CD4-positive, alpha-beta T cell treated with Interleukin-2 at 100 ng/mL for 4 hours (primary cell): ENCODE measurements around the gene RBBP4.
"Not testable (repeated sequence)": the region's sequence is repeated elsewhere in the genome, so short reads cannot be mapped to it uniquely, and the experiment has no call there.

Experiments used
- DNase-seq: peaks from one replicate; pipeline ENCODE4 v3.0.0-alpha.2; 2020; ENCODE audit warnings: low spot score

RBBP4 gene

DNA sequence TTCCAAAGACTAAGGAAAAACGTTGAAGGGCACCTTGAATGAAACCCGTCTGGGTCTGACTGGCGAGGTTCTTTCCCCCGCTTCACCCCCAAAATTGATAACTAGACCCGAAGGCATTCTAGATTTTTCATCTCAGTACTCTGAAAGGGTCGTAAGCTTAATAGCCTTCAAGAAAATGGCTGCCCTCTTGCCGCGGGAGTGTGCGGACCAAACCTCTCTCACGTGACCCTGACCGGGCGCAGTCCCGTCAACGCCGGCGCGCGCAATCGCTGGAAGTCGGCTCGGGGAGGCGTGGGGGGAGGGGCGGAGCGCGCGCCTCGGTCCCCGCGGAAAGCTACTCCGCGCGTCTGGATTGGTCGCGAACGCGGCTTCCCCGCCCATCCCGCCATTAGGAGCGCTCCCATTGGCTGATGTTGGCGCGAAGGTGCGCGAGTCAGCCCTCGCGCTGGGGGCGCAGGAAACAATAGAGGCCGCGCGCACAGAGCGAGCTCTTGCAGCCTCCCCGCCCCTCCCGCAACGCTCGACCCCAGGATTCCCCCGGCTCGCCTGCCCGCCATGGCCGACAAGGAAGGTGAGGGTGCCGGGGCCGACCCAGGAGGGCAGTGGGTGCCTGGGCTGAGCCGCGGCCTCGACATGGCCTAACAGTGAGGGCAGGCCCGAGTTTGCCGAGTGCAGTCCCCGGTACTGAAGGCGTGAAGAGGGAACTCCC is at the start of gene RBBP4:
Gene RBBP4, plus strand, starts transcription at position 457 of the 709 bp plus-strand sequence. Its CDS starts 99 bp downstream, at position 556.
- peak; percentile 99 for DNase-seq

DNA sequence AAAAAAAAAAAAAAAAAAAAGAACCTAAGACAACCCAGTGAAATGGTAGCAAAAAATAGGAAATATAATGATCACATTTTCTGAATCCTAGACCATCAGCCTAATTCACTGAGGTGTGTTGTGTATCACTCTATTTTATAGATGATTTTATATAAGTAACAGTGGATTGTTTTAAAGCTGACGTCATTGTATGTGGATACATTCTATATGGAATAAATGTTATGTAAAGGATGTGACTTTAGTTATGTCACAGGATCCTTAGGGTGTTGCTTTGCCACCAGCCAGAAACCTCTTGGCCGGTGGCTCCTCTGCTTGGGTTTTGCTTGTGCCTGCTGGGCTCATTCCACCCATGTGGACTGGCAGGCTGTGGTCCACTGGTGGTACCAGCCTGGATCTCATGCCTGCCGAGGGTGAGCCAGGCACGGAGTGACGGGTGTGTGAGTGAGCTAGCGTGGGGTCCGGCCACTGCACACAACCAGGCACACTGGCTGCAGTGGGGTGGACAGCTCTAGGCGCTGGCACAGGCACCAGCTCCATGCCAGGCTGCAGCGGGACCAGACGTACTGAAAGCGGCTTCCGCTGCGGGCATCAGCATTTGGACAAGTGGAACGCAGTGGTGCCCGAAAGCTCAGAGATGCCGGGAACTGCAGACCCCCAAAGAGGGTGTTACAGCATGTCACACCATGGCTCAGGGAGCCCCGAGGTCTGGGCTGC is 45.1 kb upstream of the RBBP4 start:
- DNase-seq: no peak

DNA sequence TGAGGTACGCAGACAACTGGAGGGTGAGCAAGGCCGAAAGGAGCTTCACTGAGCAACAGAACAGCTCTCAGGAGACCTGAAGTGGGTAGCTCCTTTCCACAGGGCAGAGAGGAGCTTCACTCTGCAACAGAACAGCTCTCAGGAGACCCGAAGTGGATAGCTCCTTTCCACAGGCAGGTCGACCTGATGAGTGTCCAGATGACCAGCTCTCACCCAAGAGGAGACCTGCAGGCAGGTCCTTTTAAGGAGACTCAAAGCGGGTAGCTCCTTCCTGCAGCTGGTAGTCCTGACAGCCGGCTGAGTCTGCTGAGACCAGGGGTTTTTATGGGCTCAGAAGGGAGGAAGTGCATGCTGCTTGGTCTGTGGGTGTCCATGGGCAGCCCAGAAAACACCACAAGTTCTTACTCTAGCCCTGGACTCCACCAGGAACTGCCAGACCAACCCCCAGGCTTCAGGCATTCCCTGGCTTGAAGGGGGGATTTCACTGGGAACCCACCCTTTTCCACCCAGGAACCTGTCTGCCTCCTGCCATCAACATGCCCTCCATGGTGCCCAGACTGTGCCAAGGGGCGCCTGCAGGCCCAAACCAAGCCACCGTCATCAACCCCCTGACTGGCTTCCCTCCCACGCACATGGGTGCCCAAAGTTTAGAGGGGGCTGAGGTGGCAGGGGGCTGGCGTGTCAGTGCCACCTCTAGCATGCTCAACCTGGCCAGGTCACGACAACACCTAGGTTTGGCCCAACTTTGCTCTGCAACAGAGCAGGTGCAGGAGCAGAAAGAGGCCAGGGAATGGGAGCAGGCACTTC is 44.2 kb upstream of the RBBP4 start:
- DNase-seq: no peak

DNA sequence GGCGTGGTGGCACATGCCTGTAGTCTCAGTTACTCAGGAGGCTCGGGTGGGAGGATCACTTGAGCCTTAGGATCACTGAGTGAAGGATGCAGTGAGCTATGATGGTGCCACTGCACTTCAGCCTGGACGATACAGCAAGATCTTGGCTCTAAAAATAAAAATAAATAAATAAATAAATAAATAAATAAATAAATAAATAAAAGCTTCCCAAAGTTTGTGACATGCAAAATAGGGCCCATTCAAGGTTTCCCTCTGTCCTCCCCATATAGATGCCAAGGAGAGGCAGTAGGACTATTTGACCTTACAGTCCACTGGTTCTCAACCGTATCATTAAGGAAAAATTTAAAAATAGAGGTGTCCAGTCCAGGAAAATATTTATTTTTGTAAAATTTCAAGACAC is 41.8 kb upstream of the RBBP4 start:
- no peak for DNase-seq

DNA sequence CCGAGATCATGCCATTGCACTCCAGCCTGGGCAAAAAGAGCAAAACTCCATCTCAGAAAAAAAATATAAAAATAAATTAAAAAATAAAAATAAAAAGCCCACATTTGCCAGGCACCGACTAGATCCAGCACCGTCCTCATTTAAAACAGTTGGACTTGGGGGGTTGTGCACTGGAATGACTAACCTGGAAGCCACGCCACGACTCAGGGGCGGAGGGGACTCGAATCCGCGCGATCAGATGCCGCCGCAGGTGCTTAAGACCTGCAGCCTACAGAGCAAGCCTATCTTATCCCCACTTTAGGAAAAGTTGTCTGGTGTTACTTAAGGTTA is 39.2 kb upstream of the RBBP4 start:
- DNase-seq: no peak

DNA sequence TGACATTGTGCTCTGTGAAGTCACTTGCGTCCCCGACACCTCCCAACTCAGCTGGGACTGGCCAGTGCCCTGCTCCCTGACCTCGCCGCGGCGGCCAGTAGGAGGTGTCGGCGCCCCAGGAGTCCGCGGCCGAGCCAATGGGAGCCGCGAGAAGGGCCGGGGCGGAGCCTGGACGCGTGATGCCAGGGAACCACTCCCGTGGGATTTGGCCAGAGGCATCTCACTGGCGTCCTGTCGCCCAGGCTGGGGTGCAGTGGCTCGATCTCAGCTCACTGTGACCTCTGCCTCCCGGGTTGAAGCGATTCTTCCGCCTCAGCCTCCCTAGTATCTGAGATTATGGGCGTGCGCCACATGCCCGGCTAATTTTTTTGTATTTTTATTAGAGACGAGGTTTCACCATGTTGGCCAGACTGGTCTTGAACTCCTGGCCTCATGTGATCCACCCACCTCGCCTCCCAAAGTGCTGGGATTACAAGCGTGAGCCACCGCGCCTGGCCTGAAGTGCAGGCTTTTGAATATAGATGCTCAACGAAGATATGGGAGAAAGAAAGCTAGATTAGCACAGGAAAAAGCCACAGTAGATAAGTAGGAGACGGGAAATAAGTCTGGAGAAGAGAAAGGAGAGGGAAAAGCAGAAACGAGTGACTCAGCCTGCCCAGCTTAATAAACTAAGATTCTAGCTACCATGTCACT is 38.7 kb upstream of the RBBP4 start:
- peak; percentile 32 for DNase-seq

DNA sequence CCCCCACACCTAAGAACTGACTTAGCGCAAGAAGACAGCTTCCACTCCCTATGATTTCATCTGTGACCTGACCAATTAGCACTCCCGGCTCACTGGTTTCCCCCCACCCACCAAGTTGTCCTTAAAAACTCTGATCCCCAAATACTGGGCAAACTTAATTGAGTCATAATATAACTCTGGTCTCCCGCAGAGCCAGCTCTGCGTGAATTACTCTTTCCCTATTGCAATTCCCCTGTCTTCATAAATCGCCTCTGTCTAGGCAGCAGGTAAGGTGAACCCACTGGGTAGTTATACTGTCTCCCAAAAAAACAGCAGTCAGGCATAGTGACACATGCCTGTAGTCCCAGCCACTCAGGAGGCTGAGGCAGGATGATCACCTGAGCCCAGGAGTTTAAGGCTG is 37.5 kb upstream of the RBBP4 start:
- no peak for DNase-seq

DNA sequence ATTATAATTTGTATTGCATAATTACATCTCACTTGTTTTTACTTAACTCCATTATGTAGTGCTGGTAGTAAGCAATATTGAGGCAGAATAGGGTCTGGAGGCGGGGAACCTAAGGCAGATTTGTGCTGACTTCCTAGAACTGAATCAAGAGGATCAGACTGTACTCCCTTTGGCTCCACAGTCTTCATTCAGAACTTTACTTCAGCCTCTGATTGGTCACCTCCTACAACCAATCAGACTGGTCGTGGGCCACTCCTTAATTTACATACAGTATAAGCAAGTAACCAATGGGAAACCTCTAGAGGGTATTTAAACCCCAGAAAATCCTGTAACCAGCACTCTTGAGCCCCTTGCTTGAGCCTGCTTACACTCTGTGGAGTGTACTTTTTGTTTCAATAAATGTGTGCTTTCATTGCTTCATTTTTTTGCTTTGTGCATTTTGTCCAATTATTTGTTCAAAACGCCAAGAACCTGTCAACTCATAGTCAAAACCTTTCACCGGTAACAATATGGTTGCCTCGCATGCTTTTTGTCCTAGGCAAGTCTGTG is 32.3 kb upstream of the RBBP4 start:
- no peak for DNase-seq

DNA sequence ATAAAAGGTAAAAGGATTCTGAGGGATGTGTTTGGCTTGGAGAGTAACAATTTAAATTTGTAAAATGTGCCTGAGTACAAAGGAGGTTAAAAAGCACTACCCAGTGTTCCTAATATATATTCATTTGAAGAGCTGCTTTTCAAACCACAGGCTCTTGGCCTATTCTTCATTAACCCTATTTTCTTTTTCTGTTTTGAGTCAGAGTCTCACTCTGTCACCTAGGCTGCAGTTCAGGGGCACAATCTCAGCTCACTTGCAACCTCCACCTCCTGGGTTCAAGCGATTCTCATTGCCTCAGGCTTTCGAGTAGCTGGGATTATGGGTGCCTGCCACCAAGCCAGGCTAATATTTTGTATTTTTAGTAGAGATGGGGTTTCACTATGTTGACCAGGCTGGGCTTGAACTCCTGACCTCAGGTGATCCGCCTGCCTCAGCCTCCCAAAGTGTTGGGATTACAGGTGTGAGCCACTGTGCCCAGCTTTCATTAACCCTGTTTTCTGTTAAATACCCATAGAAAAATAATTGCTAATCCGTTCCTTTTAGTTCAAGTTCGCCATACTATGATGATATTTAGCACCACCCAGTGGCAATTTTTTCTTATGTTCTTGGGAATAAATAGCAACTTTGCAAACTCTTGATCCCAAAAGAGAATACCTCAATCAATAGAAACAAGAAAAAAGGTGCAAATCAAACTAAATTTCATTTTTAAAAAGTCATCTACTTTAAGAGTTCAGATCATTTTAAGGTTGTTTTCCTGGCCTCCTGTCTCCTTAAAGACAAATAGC is 31.1 kb upstream of the RBBP4 start:
- no peak for DNase-seq

DNA sequence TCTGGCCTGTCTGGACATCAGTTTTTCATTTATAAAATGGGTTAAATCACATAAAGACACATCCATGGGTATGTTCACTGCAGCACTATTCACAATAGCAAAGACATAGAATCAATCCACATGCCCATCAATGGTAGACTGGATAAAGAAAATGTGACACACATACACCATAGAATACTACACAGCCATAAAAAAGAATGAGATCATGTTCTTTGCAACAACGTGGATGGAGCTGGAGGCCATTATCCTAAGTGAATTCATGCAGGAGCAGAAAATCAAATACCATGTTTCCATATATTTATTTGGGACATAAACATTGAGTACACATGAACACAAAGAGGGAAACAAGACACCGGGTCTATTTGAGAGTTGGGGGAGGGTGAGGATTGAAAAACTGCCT is 28.8 kb upstream of the RBBP4 start:
- no peak for DNase-seq

DNA sequence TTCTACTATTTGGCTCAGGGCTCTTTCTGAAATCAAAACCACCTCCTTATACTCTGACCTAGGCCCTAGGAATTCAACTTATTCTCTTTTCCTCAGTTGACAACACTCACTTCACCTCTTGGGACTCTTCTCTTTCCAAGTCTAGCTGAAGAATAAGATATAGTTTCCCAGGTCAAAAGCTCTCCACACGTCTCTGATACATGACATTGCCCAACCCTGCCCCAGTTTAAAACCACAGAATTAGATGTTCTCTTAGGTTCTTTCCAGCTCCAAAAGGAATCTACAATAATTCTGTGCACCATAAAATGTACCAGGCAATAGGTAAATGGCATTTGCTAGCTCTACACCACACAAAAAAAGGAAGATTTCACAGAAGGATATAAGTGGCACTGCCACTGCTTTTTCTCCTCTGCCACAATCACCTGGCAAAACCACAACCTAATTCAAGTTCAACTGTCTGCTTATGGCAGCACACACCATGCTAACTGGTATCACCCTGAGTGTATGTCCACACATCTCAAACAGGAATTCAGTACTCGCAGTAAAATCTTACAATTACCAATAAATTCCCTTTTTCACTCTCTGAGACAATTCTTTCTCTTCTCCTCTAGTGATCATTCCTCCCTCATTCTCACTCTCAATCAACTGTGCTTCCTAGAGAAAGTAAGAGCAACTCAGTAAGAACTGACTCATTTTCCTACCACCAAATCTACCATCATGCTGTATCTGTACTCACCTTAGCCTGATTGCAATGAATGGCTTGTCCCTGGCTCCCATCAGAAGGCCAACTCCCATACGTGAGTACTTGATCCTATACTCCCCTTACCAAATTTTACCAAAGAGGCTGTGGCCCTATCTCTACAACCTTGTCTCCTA is 28.0 kb upstream of the RBBP4 start:
- no peak for DNase-seq

DNA sequence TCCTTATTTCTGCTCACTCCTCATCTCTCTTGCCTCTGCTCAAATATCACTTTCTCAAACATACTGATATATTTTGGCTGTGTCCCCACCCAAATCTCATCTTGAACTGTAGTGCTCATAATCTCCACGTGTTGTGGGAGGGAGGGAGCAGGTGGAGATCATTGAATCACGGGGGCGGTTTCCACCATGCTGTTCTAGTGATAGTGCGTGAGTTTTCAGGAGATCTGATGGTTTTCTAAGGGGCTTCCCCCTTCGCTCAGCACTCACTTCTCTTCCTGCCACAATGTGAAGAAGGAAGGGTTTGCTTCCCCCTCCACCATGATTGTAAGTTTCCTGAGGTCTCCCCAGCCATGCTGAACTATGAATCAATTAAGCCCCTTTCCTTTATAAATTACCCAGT is 27.2 kb upstream of the RBBP4 start:
- DNase-seq: no peak

DNA sequence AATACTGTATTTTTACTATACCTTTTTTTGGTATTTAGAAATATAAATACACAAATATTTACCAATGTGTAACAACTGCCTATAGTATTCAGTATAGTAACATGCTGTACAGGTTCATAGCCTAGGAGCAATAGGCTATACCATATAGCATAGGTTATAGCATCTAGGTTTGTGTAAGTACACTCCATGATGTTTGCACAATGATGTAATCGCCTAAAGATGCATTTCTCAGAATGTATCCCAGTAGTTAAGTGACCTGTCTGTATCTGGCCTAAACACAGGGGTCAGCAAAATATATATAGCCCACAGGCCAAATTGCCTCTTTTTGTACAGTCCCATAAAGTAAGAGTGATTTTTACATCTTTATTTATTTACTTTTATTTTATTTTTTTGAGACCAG is 24.8 kb upstream of the RBBP4 start:
- DNase-seq: no peak

DNA sequence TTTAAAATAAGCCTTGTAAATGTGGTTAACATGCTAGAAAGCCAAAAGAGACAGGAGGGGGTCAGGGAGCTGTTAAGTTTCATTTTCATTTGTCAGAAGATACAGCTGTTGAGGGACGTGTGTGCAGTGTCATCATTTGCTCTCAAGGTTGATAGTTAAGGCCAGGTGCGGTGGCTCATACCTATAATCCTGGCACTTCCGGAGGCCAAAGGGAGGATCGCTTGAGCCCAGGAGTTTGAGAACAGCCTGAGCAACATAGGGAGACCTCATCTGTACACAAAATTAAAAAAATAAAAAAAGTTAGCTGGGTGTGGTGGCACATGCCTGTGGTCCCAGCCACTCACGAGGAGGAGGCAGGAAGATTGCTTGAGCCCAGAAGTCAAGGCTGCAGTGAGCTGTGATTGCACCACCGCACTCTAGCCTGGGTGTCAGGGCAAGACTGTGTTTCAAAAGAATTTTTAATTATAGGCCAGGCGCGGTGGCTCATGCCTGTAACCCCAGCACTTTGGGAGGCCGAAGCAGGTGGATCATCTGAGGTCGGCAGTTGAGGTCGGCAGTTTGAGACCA is 23.3 kb upstream of the RBBP4 start:
- DNase-seq: peak; percentile 32

DNA sequence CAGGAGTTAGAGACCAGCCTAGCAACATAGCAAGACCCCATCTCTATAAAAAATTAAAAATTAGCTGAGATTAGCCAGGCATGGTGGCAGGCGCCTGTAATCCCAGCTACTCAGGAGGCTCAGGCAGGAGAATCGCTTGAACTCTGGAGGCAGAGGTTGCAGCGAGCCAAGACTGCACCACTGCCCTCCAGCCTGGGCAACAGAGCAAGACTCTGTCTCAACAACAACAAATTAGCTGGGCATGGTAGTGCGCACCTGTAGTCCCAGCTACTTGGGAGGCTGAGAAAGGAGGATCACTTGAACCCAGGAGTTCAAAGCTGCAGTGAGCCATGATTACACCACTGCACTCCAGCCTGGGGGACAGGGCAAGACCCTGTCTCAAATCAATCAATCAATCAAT is 20.8 kb upstream of the RBBP4 start:
- not testable (repeated sequence) for DNase-seq

DNA sequence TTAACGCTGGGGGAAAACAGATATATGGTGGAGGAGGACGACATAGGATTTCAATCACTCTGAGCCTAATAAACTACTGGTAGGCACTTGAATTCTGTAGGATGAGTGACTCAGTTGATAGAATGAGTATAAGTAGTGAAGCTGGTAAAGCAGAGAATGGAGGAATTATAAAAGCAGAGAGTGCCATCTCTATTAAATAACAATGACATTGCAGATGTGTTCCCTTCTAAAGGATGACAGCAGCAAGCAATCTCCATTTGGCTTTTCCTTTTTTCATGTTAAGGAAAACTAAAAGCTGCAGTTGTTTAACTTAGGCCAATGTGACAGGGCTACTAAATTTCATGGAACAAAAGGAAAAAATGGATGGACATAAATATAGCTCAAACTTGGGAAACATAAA is 18.2 kb upstream of the RBBP4 start:
- no peak for DNase-seq

DNA sequence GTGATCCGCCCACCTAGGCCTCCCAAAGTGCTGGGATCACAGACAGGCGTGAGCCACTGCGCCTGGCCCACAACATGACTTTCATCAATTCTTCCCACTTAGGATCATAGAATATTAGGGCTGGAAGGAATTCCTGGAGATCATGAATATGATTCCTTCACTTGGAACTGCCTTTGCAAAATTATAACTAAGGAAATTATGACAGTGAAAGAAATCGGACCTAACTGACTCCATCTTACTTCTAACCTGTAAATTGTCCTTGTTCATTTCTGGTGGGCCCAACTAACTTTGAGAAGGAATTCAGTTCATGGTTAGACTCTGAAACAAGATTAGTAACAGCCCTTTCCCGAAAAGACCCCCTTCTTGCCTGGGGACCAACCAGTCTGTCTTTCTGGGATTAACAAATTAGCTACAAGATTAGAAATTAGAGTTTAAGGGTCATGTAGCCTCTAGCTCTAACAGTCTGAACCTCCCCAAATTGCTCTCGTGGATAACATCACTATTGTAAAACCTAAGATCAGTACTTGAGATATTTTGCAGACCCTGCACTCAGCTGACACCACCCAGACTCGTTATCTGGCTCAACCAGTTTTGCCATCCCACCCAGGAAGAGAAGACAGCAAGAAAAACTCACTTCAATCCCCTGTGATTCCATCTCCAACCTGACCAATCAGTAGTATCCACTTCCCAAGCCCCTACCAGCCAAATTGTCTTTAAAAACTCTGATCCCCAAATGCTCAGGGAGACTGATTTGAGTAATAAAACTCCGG is 15.3 kb upstream of the RBBP4 start:
- DNase-seq: no peak

DNA sequence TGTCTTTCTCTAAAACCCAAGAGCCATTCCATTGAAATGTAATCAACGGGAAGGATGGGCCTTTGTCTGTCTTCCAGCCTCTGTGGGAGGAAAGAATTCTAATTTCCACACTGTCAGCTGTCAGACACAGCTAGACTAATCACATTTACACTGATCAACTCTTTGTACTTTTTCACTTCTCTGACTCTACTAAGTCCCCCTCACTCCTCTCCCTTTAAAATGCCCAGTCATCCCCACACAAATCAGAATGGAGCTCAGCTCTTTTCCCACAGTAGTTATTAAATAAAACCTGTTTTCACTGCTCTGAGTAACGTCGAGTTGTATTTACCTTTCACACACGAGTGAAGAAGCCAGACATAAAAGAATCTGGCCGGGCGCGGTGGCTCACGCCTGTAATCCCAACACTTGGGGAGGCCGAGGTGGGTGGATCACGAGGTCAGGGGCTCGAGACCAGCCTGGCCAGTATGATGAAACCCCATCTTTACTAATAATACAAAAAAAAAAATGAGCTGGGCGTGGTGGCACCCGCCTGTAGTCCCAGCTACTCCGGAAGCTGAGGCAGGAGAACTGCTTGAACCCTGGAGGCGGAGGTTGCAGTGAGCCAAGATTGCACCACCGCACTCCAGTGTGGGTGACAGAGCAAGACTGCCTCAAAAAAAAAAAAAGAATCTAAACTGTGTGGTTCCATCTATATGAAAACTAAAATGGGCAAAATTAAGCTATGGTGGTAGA is 13.9 kb upstream of the RBBP4 start:
- DNase-seq: no peak
